Astrocyte of the cerebellum (primary cell): ENCODE results near the gene WNK2.

Experiments used
- DNase-seq: peaks from one replicate; pipeline ENCODE4 v3.0.0-alpha.2; 2011; ENCODE audit warnings: low read depth
- H3K4me3 ChIP-seq: 2 replicates; pipeline ENCODE4 v1.5.1; 2011; ENCODE audit warnings: mild to moderate bottlenecking, low read depth, low read length, moderate library complexity
- CTCF ChIP-seq: IDR thresholded peaks from 2 replicates; pipeline ENCODE4 v1.5.1; 2012; ENCODE audit warnings: low read length, low read depth, moderate library complexity, mild to moderate bottlenecking; ENCODE audit errors: missing control alignments
- in situ Hi-C: cut with HindIII; loops from 2 replicates; pipeline ENCODE4 v1.10.0; 2017; ENCODE audit warnings: low sequenced_read_pairs

Gene WNK2

DNA sequence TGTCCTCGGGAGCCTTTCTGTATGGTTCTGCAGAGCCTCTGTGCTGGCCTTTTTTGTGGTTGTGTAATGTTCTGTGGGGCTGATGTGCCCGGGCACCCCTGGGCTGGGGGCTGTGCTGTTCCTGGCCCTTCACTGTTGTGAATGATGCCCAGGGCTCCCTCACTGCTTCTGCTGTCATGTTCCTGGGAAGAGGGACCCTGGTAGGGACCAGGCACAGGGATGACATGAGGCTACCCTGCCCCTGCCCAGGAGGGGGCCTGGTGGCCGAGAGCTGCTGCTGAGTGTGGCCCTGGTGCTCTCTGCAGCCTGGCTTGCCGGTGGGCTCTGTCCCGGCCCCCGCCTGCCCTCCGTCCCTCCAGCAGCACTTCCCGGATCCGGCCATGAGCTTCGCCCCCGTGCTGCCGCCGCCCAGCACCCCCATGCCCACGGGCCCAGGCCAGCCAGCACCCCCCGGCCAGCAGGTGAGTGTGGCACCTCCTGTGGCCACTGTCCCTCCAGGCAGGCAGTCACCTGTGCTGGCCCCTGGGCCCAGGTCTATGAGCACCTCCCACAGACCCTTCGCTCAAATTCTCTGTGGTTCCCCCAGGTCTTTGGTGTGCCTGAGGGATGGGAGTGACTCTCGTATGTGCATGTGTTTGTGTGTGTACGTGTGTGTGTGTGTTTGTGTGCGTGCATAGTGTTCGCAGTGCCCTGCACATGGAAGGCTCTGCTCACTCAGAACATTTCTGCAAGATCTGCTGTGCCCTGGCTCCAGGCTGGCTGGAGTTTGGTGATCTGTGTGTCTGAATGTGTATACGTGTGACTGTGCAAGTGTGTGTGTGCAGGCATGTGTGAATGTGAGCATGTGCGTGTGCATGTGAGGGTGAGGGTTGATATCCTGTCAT, 72.3 kb downstream of the WNK2 start:
- DNase-seq, result no peak
- no peak overlapping the region for H3K4me3 ChIP-seq
- TF ChIP-seq CTCF, result no peak
- in situ Hi-C loops, result no loop called here

GRCh38 chr9:93256878-93257807, 73.2 kb downstream of the WNK2 start:
- in situ Hi-C loops, result no loop called here
- no peak for TF ChIP-seq CTCF
- DNase-seq, result no peak
- H3K4me3 ChIP-seq, result no peak overlapping the region

DNA sequence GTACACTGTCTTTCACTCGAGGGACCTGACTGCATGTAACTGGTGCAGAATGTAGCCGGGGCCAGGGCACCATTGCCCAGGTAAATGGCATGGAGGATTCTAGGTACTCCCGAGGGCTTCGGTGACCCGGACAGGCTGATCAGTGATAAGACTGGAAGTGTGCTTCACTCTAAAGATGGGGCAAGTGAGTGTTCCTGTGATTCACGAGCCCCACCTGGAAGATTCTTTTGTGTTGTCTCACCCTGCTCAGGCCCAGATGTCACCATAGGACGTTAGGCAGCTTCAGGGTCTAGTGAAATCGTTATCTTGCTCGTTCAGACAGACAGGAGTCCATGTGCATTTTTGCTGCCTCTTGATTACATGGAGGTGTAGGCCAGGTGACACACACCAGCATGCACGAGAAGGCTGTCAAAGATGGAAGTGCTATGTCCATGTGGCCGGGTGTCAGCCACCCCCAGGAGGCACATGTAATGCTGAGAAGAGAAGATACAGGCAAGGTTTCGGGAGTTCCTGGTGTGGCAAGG, 73.9 kb downstream of the WNK2 start:
- no peak for DNase-seq
- H3K4me3 ChIP-seq, result no peak overlapping the region
- TF ChIP-seq CTCF, result no peak

GRCh38 chr9:93258419-93258817, 74.5 kb downstream of the WNK2 start:
- in situ Hi-C loops, result no loop called here
- no peak for TF ChIP-seq CTCF
- no peak for DNase-seq
- H3K4me3 ChIP-seq, result no peak overlapping the region

More for the DNA sequence above, 73.9 kb downstream of the WNK2 start:
- in situ Hi-C loops, result no loop called here

DNA sequence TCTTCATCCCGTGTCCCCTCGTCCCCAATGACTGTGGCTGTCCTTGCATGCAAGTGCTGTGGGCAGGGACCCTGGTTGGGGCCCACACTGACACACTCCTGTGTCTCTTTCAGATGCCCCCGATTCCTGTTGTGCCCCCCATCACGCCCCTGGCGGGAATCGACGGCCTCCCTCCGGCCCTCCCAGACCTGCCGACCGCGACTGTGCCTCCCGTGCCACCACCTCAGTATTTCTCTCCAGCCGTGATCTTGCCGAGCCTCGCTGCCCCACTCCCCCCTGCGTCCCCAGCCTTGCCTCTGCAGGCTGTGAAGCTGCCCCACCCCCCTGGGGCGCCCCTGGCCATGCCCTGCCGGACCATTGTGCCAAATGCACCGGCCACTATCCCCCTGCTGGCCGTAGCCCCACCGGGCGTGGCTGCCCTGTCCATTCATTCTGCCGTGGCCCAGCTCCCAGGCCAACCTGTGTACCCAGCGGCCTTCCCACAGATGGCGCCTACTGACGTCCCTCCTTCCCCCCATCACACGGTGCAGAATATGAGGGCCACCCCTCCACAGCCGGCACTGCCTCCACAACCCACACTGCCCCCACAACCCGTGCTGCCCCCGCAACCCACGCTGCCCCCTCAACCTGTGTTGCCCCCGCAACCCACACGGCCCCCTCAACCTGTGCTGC, 75.0 kb downstream of the WNK2 start:
- DNase-seq, result no peak
- in situ Hi-C loops, result no loop called here
- TF ChIP-seq CTCF, result no peak
- H3K4me3 ChIP-seq, result no peak overlapping the region

GRCh38 chr9:93259490-93260262, 75.7 kb downstream of the WNK2 start:
- no peak overlapping the region for H3K4me3 ChIP-seq
- no peak for TF ChIP-seq CTCF
- DNase-seq, result no peak
- in situ Hi-C loops, result no loop called here
